Measurements from ENCODE around the gene UBE2E3. TPM values are rescaled to one million over a fixed set of nuclear protein-coding genes. Genes with fewer than 3 reads are reported as not detected.

The UBE2E3 gene
- total and polyA plus RNA-seq, 2 experiments from 2014 or later = 111 to 112 TPM

DNA sequence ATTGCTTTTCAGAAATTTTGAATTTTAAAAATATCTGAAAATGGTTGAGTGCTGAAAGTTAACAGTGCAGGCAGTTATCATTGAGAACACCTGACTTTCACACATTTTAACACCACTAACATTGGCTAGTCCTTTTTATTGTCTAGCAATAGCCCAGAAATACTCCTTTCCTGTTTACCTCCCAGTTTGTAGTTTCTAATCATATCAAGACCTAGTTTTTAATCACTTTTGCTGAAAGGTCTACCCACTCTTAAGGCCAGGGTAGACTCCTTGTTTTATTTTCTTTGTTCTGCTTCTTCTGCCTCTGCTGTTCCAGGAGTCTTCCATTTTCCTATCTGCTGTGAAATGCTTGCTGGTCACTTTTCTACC, 72.1 kb downstream of the UBE2E3 start:
- H3K27me3 Mint-ChIP-seq (ENCODE audit: insufficient read depth, low read depth, poor library complexity) = no peaks in the 10 kb centered on the region
- Histone ChIP-seq H2AFZ (no peak overlapping the region), H3K27me3 (ENCODE audit: insufficient read depth) (no peaks in the 10 kb centered on the region), H3K36me3 (ENCODE audit: insufficient read depth) (no peaks in the 10 kb centered on the region), H3K79me2 (replicated peaks; ENCODE audit: insufficient read depth) (peaks cover 84% of the 10 kb centered on the region), H4K20me1 (replicated peaks; ENCODE audit: insufficient read depth) (0 out of 2 replicates have a peak, but pooled peaks cover 6% of the 10 kb centered on the region), H3K9me2 (ENCODE audit: insufficient read depth) (no peaks in the 10 kb centered on the region), H3K4me1 (ENCODE audit: insufficient read depth) (peaks cover 19% of the 10 kb centered on the region), H3K27ac (ENCODE audit: low read depth) (no peak overlapping the region), H3K4me2 (no peak overlapping the region), H3K4me3 (no peak overlapping the region), H3F3A (replicated peaks; ENCODE audit: low read depth) (no peaks in the 10 kb centered on the region)
- peaks cover 36% of the 10 kb centered on the region for H3K4me1 Mint-ChIP-seq
- DNase-seq (ENCODE audit: low spot score) = no peak
- peaks cover 11% of the 10 kb centered on the region; the same call in 2 of the 3 replicates for H3K36me3 Mint-ChIP-seq (ENCODE audit: low read depth)
- TF ChIP-seq, protein P1, sequence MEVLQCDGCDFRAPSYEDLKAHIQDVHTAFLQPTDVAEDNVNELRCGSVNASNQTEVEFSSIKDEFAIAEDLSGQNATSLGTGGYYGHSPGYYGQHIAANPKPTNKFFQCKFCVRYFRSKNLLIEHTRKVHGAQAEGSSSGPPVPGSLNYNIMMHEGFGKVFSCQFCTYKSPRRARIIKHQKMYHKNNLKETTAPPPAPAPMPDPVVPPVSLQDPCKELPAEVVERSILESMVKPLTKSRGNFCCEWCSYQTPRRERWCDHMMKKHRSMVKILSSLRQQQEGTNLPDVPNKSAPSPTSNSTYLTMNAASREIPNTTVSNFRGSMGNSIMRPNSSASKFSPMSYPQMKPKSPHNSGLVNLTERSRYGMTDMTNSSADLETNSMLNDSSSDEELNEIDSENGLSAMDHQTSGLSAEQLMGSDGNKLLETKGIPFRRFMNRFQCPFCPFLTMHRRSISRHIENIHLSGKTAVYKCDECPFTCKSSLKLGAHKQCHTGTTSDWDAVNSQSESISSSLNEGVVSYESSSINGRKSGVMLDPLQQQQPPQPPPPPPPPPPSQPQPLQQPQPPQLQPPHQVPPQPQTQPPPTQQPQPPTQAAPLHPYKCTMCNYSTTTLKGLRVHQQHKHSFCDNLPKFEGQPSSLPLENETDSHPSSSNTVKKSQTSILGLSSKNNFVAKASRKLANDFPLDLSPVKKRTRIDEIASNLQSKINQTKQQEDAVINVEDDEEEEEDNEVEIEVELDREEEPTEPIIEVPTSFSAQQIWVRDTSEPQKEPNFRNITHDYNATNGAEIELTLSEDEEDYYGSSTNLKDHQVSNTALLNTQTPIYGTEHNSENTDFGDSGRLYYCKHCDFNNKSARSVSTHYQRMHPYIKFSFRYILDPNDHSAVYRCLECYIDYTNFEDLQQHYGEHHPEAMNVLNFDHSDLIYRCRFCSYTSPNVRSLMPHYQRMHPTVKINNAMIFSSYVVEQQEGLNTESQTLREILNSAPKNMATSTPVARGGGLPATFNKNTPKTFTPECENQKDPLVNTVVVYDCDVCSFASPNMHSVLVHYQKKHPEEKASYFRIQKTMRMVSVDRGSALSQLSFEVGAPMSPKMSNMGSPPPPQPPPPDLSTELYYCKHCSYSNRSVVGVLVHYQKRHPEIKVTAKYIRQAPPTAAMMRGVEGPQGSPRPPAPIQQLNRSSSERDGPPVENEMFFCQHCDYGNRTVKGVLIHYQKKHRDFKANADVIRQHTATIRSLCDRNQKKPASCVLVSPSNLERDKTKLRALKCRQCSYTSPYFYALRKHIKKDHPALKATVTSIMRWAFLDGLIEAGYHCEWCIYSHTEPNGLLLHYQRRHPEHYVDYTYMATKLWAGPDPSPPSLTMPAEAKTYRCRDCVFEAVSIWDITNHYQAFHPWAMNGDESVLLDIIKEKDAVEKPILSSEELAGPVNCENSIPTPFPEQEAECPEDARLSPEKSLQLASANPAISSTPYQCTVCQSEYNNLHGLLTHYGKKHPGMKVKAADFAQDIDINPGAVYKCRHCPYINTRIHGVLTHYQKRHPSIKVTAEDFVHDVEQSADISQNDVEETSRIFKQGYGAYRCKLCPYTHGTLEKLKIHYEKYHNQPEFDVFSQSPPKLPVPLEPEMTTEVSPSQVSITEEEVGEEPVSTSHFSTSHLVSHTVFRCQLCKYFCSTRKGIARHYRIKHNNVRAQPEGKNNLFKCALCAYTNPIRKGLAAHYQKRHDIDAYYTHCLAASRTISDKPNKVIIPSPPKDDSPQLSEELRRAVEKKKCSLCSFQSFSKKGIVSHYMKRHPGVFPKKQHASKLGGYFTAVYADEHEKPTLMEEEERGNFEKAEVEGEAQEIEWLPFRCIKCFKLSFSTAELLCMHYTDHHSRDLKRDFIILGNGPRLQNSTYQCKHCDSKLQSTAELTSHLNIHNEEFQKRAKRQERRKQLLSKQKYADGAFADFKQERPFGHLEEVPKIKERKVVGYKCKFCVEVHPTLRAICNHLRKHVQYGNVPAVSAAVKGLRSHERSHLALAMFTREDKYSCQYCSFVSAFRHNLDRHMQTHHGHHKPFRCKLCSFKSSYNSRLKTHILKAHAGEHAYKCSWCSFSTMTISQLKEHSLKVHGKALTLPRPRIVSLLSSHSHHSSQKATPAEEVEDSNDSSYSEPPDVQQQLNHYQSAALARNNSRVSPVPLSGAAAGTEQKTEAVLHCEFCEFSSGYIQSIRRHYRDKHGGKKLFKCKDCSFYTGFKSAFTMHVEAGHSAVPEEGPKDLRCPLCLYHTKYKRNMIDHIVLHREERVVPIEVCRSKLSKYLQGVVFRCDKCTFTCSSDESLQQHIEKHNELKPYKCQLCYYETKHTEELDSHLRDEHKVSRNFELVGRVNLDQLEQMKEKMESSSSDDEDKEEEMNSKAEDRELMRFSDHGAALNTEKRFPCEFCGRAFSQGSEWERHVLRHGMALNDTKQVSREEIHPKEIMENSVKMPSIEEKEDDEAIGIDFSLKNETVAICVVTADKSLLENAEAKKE (CRISPR knock-in tag; IDR thresholded peaks at IDR 0.05) = no peak
- no peak for TF ChIP-seq CREB1 (CRISPR knock-in tag; IDR thresholded peaks at IDR 0.05; ENCODE audit: low read depth)
- TF ChIP-seq EZH2phosphoT487 (IDR thresholded peaks at IDR 0.05; ENCODE audit: unreplicated experiment) = no peak
- TF ChIP-seq EZH2 (IDR thresholded peaks at IDR 0.05; ENCODE audit: low read depth, unreplicated experiment) = no peak
- no peak for TF ChIP-seq ZNF331 (CRISPR knock-in tag; IDR thresholded peaks at IDR 0.05; ENCODE audit: low read depth)
- TF ChIP-seq POLR2AphosphoS5 (IDR thresholded peaks at IDR 0.05; ENCODE audit: low read depth) = no peak
- TF ChIP-seq NANOG (IDR thresholded peaks at IDR 0.05; ENCODE audit: borderline replicate concordance) = no peak
- TF ChIP-seq STAT1 (IDR thresholded peaks at IDR 0.05; ENCODE audit: unreplicated experiment) = no peak
- H3K9me3 Mint-ChIP-seq = no peaks in the 10 kb centered on the region
- H3K27ac Mint-ChIP-seq = peak overlapping the region; percentile 49; the same call in 1 of the 2 replicates
- ATAC-seq = no peak
- no peak overlapping the region for H3K4me3 Mint-ChIP-seq

Data from GM23338 (cell line).